ENCODE results near the gene ENTHD1.
"Not testable (repeated sequence)": the region's sequence is repeated elsewhere in the genome, so short reads cannot be mapped to it uniquely, and the experiment has no call there.

Gene ENTHD1

GRCh38 chr22:39872548-39872947 is 21.0 kb downstream of the ENTHD1 start:
- no peak overlapping the region for H3K27ac ChIP-seq (ENCODE audit: low read length)

DNA sequence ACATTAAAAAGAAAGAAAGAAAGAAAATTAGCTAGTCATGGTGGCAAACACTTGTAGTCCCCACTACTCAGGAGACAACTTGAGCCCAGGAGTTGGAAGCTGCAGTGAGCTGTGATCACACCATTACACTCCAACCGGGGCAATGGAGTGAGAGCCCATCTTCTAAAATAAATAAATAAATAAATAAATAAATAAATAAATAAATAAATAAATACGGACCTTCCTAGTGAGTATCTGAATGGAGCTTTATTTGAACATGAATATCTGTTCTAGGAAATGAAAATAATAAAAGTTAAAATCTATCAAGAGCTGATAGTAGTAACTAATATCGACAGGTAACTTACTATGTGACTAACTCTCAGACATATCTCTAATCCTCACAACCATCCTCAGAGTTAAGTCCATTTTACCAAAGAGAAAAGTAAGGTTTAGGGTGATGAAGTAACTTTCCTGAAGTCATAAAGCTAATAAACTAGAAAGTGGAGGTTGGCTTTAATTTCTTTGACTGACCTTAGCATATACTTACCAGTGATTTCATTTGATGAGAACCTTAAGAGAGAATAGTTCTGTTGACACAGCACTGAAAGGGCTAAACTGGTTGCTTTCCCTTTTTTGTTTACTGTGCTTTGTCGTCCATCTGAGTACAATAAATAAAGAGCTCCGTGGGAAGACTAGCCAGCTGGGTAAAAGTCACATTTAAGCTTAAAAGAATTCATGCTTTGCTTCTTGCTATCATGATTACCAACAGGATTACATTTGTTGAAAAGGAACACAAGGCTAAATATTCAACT is 22.4 kb downstream of the ENTHD1 start:
- Histone ChIP-seq H3K9me3 (replicated peaks; ENCODE audit: insufficient read depth, low read length) (no peaks in the 10 kb centered on the region), H2AFZ (ENCODE audit: low read length) (no peak overlapping the region), H4K20me1 (ENCODE audit: insufficient read depth, low read length) (no peaks in the 10 kb centered on the region), H3K79me2 (ENCODE audit: low read length) (no peaks in the 10 kb centered on the region), H3K27ac (ENCODE audit: low read length) (no peak overlapping the region), H3K36me3 (replicated peaks; ENCODE audit: insufficient read depth, low read length) (no peaks in the 10 kb centered on the region), H3F3A (ENCODE audit: insufficient read depth, low read length) (no peaks in the 10 kb centered on the region), H3K27me3 (replicated peaks; ENCODE audit: insufficient read depth, low read length) (no peaks in the 10 kb centered on the region), H3K4me1 (ENCODE audit: low read length) (no peaks in the 10 kb centered on the region), H3K4me3 (ENCODE audit: low read length) (no peak overlapping the region), H3K9me2 (replicated peaks; ENCODE audit: insufficient read depth, low read length) (no peaks in the 10 kb centered on the region), H3K9ac (ENCODE audit: low read length) (no peak overlapping the region), H3K4me2 (ENCODE audit: low read depth, low read length) (no peak overlapping the region)
- DNase-seq: no peak
- TF ChIP-seq, protein P1, sequence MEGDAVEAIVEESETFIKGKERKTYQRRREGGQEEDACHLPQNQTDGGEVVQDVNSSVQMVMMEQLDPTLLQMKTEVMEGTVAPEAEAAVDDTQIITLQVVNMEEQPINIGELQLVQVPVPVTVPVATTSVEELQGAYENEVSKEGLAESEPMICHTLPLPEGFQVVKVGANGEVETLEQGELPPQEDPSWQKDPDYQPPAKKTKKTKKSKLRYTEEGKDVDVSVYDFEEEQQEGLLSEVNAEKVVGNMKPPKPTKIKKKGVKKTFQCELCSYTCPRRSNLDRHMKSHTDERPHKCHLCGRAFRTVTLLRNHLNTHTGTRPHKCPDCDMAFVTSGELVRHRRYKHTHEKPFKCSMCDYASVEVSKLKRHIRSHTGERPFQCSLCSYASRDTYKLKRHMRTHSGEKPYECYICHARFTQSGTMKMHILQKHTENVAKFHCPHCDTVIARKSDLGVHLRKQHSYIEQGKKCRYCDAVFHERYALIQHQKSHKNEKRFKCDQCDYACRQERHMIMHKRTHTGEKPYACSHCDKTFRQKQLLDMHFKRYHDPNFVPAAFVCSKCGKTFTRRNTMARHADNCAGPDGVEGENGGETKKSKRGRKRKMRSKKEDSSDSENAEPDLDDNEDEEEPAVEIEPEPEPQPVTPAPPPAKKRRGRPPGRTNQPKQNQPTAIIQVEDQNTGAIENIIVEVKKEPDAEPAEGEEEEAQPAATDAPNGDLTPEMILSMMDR (IDR thresholded peaks at IDR 0.05; ENCODE audit: low read length): no peak
- TF ChIP-seq EZH2 (optimal IDR thresholded peaks at IDR 0.05; ENCODE audit: low read depth, low read length) (no peak), EZH2phosphoT487 (IDR thresholded peaks at IDR 0.05; ENCODE audit: low read length) (no peak)

More at GRCh38 chr22:39872548-39872947, 21.0 kb downstream of the ENTHD1 start:
- Histone ChIP-seq H3K9ac (ENCODE audit: low read length) (no peak overlapping the region), H3K79me2 (ENCODE audit: low read length) (no peaks in the 10 kb centered on the region), H3K4me2 (ENCODE audit: low read depth, low read length) (peak overlapping the region; percentile 41; the same call in 1 of the 2 replicates), H4K20me1 (ENCODE audit: insufficient read depth, low read length) (no peaks in the 10 kb centered on the region), H3K27me3 (replicated peaks; ENCODE audit: insufficient read depth, low read length) (no peaks in the 10 kb centered on the region), H2AFZ (ENCODE audit: low read length) (no peak overlapping the region), H3K4me3 (ENCODE audit: low read length) (0 out of 2 replicates have a peak overlapping the region, but pooled peaks have one; percentile 11), H3K9me3 (replicated peaks; ENCODE audit: insufficient read depth, low read length) (no peaks in the 10 kb centered on the region), H3K4me1 (ENCODE audit: low read length) (no peaks in the 10 kb centered on the region), H3K36me3 (replicated peaks; ENCODE audit: insufficient read depth, low read length) (no peaks in the 10 kb centered on the region), H3K9me2 (replicated peaks; ENCODE audit: insufficient read depth, low read length) (no peaks in the 10 kb centered on the region), H3F3A (ENCODE audit: insufficient read depth, low read length) (no peaks in the 10 kb centered on the region)
- TF ChIP-seq EZH2 (optimal IDR thresholded peaks at IDR 0.05; ENCODE audit: low read depth, low read length) (no peak), EZH2phosphoT487 (IDR thresholded peaks at IDR 0.05; ENCODE audit: low read length) (no peak)
- TF ChIP-seq, protein P1 (IDR thresholded peaks at IDR 0.05; ENCODE audit: low read length): no peak
- DNase-seq: no peak

GRCh38 chr22:39869797-39870196 is 23.8 kb downstream of the ENTHD1 start:
- H3K4me2 ChIP-seq (ENCODE audit: low read depth, low read length); H3K9me2 ChIP-seq (replicated peaks; ENCODE audit: insufficient read depth, low read length); H3K4me1 ChIP-seq (ENCODE audit: low read length); H3K27me3 ChIP-seq (replicated peaks; ENCODE audit: insufficient read depth, low read length); H3K9me3 ChIP-seq (replicated peaks; ENCODE audit: insufficient read depth, low read length); H2AFZ ChIP-seq (ENCODE audit: low read length); H3K79me2 ChIP-seq (ENCODE audit: low read length); H3K9ac ChIP-seq (ENCODE audit: low read length); H3F3A ChIP-seq (ENCODE audit: insufficient read depth, low read length); H3K4me3 ChIP-seq (ENCODE audit: low read length); H3K36me3 ChIP-seq (replicated peaks; ENCODE audit: insufficient read depth, low read length); H3K27ac ChIP-seq (ENCODE audit: low read length); DNase-seq; H4K20me1 ChIP-seq (ENCODE audit: insufficient read depth, low read length): not testable (repeated sequence)

DNA sequence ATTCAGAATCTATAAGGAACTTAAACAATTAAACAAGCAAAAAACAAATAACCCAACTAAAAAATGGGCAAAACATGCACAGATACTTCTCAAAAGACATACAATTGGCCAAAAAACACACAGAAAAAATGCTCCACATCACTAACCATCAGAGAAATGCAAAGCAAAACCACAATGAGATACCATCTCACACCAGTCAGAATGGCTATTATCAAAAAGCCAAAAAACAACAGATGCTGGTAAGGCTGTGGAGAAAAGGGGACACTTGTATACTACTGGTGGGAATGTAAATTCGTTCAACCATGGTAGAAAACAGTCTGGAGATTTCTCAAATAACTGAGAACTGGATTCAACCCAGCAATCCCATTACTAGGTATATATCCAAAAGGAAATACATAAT is 24.8 kb downstream of the ENTHD1 start:
- H3K9me2 ChIP-seq (replicated peaks; ENCODE audit: insufficient read depth, low read length): no peaks in the 10 kb centered on the region
- no peaks in the 10 kb centered on the region for H3K4me1 ChIP-seq (ENCODE audit: low read length)
- H3K9me3 ChIP-seq (replicated peaks; ENCODE audit: insufficient read depth, low read length): no peaks in the 10 kb centered on the region
- no peaks in the 10 kb centered on the region for H3K36me3 ChIP-seq (replicated peaks; ENCODE audit: insufficient read depth, low read length)
- no peak overlapping the region for H2AFZ ChIP-seq (ENCODE audit: low read length)
- H3K9ac ChIP-seq (ENCODE audit: low read length): no peak overlapping the region
- H3F3A ChIP-seq (ENCODE audit: insufficient read depth, low read length): no peaks in the 10 kb centered on the region
- no peaks in the 10 kb centered on the region for H4K20me1 ChIP-seq (ENCODE audit: insufficient read depth, low read length)
- no peak for DNase-seq
- TF ChIP-seq, protein P1 (IDR thresholded peaks at IDR 0.05; ENCODE audit: low read length): no peak
- TF ChIP-seq EZH2 (optimal IDR thresholded peaks at IDR 0.05; ENCODE audit: low read depth, low read length): no peak
- no peak for TF ChIP-seq EZH2phosphoT487 (IDR thresholded peaks at IDR 0.05; ENCODE audit: low read length)
- H3K27ac ChIP-seq (ENCODE audit: low read length): no peak overlapping the region
- H3K27me3 ChIP-seq (replicated peaks; ENCODE audit: insufficient read depth, low read length): no peaks in the 10 kb centered on the region
- no peak overlapping the region for H3K4me2 ChIP-seq (ENCODE audit: low read depth, low read length)
- H3K4me3 ChIP-seq (ENCODE audit: low read length): no peak overlapping the region
- H3K79me2 ChIP-seq (ENCODE audit: low read length): no peaks in the 10 kb centered on the region
